GM12878 (cell line): ENCODE measurements around the gene TKTL1. TPM values are rescaled to one million over a fixed set of nuclear protein-coding genes. Genes with fewer than 3 reads are reported as not detected.

Experiments
- CBX3 ChIP-seq: fragments of 200-600 bp; sonication (generic); IDR thresholded peaks from 2 replicates; pipeline ENCODE4 v1.6.1; 2016; ENCODE audit warnings: low read depth, borderline replicate concordance
- EP300 ChIP-seq, 2 experiments: fragments of 150-350 bp in 1 of 2; IDR thresholded peaks; 2 replicates each; pipeline ENCODE4 v1.6.1; 2011 to 2012; ENCODE audit warnings: low read depth in 2 of 2, low read length in 2 of 2, borderline replicate concordance in 1 of 2, improper control_type of control experiment in 1 of 2, inconsistent platforms in 1 of 2; ENCODE audit not compliant: control insufficient read depth in 1 of 2
- GABPA ChIP-seq: IDR thresholded peaks from 2 replicates; pipeline ENCODE4 v1.6.1; 2014; ENCODE audit warnings: antibody characterized with exemption, low read depth, mild to moderate bottlenecking, inconsistent platforms
- IKZF2 ChIP-seq, 2 experiments: fragments of 450-650 bp; IDR thresholded peaks; 2 replicates each; pipeline ENCODE4 v1.6.1; 2017; ENCODE audit warnings: mild to moderate bottlenecking in 2 of 2, moderate library complexity in 2 of 2
- KAT2A ChIP-seq: conservative IDR thresholded peaks from 2 replicates; pipeline ENCODE4 v1.6.1; 2011; ENCODE audit warnings: low read depth, low read length; ENCODE audit not compliant: control insufficient read depth
- POLR2A ChIP-seq: IDR thresholded peaks from 2 replicates; pipeline ENCODE4 v1.6.1; 2011; ENCODE audit warnings: low read depth, mild to moderate bottlenecking, low read length
- POLR2AphosphoS2 ChIP-seq: IDR thresholded peaks from 2 replicates; pipeline ENCODE4 v1.6.1; 2011; ENCODE audit warnings: low read depth, mild to moderate bottlenecking, low read length, improper control_type of control experiment, moderate library complexity
- POU2F2 ChIP-seq: IDR thresholded peaks from 3 replicates; pipeline ENCODE4 v1.6.1; 2011; ENCODE audit warnings: low read depth, mild to moderate bottlenecking, low read length, borderline replicate concordance
- RAD51 ChIP-seq: fragments of 450-650 bp; IDR thresholded peaks from 2 replicates; pipeline ENCODE4 v1.6.1; 2016; ENCODE audit warnings: moderate library complexity, mild to moderate bottlenecking, inconsistent platforms
- RCOR1 ChIP-seq: conservative IDR thresholded peaks from 2 replicates; pipeline ENCODE4 v1.6.1; 2012; ENCODE audit warnings: low read depth, low read length, improper control_type of control experiment
- SMAD1 ChIP-seq: fragments of 450-650 bp; IDR thresholded peaks from 2 replicates; pipeline ENCODE4 v1.6.1; 2018; ENCODE audit warnings: mild to moderate bottlenecking, low read depth; ENCODE audit not compliant: partially characterized antibody
- SREBF1 ChIP-seq: IDR thresholded peaks from 2 replicates; pipeline ENCODE4 v1.6.1; 2012; ENCODE audit warnings: mild to moderate bottlenecking, low read length
- polyA plus RNA-seq, 11 experiments: library from polyadenylated mRNA; depleted of rRNA in 4 of 11; unstranded in 6 of 11; stranded (reverse) in 5 of 11; fragments of >200 nt; fragmentation: Nextera tagmentation in 4 of 11; fragmentation: Illumina TruSeq in 1 of 11; extraction: Ambion mirVana in 4 of 11; extraction: Trizol in 1 of 11; gene quantifications; 1 replicate in 1 of 11; 2 replicates in 10 of 11; pipeline versions ENCODE4 v1.2.1 to v1.2.3, GENCODE V29; 2011 to 2016; ENCODE audit warnings: inconsistent platforms in 2 of 11, missing spikeins in 2 of 11, low read depth in 1 of 11
- total RNA-seq, 4 experiments: library from RNA; depleted of rRNA in 3 of 4; stranded (reverse); fragments of >200 nt in 3 of 4; fragmentation: Illumina TruSeq in 1 of 4; extraction: Trizol in 1 of 4; gene quantifications; 2 replicates each; pipeline versions ENCODE4 v1.2.1 to v1.2.3, GENCODE V29; 2013 to 2021
- TF ChIP-seq, protein P1 (sequence below): fragments of 450-650 bp; IDR thresholded peaks from 2 replicates; pipeline ENCODE4 v1.6.1; 2017; ENCODE audit warnings: mild to moderate bottlenecking, moderate library complexity
- TF ChIP-seq, protein P2 (sequence below): IDR thresholded peaks from 2 replicates; pipeline ENCODE4 v1.6.1; 2012; ENCODE audit warnings: low read depth, low read length, improper control_type of control experiment
- TF ChIP-seq, protein P3 (sequence below): fragments of 450-650 bp; formaldehyde crosslinking; IDR thresholded peaks from 2 replicates; pipeline ENCODE4 v1.5.0; 2022; ENCODE audit warnings: mild to moderate bottlenecking, missing genetic modification characterization
- TF ChIP-seq, protein P4 (sequence below): IDR thresholded peaks from 2 replicates; pipeline ENCODE4 v1.6.1; 2012; ENCODE audit warnings: low read depth, low read length, improper control_type of control experiment

Gene TKTL1
- total and polyA plus RNA-seq, 10 of the 15 experiments (the other 5 are each of a cell fraction or from before 2014, with no cell fraction given): 0.01 to 0.07 TPM; not detected in 8

DNA sequence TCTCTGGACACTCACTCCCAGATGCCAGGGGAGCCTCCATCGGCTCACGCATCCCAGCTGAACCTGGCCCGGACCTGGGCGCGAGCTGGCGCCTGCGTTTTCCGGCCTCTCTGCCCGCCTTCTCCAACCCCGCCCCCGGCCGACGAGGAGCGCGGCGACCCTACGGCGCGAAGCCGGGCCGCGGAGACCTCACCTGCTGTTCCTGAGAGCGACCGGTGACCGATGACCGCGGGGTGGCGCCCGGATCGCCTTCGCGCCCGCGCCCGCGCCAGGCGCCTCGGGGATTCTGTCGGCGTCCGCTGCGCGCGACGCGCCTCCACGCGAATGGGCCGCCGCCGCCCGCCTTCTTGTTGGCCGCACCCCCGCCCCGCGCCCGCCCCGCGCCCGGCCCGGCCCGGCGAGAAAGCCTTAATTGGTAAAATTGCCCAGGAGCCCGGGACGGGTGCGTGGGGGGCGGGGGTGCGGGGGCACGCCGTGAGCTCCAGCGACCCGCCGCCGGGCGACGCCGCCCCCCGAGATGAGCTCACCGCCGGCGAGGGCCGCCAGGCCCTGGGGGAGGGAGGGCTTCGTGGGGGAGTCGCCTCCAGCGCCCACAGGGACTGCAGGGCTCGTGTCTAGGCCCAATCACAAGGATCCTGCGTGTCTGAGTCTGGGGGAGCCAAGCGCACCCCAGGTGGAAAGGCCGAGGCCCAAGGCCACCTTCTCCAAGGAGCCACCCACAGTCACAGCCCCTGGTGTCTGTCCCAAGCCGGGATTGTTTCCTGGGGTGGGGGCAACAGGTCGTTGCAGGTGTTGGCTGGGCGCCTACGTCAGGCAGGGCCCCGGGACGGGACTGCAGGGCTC, 78.9 kb downstream of the TKTL1 start, which contains the start of gene FLNA (continued):
- TF ChIP-seq POLR2AphosphoS2 (no peak), CBX3 (no peak), RCOR1 (no peak), EP300 (IDR thresholded peaks at IDR 0.05; ENCODE audit: borderline replicate concordance in 1 of 2, control insufficient read depth in 1 of 2, low read depth in 2 of 2, low read length in 2 of 2) (no peak), GABPA (no peak), IKZF2 (IDR thresholded peaks at IDR 0.05) (no peak), POU2F2 (no peak), SREBF1 (no peak), RAD51 (no peak), KAT2A (no peak), POLR2A (no peak), SMAD1 (no peak)
- TF ChIP-seq, protein P1, sequence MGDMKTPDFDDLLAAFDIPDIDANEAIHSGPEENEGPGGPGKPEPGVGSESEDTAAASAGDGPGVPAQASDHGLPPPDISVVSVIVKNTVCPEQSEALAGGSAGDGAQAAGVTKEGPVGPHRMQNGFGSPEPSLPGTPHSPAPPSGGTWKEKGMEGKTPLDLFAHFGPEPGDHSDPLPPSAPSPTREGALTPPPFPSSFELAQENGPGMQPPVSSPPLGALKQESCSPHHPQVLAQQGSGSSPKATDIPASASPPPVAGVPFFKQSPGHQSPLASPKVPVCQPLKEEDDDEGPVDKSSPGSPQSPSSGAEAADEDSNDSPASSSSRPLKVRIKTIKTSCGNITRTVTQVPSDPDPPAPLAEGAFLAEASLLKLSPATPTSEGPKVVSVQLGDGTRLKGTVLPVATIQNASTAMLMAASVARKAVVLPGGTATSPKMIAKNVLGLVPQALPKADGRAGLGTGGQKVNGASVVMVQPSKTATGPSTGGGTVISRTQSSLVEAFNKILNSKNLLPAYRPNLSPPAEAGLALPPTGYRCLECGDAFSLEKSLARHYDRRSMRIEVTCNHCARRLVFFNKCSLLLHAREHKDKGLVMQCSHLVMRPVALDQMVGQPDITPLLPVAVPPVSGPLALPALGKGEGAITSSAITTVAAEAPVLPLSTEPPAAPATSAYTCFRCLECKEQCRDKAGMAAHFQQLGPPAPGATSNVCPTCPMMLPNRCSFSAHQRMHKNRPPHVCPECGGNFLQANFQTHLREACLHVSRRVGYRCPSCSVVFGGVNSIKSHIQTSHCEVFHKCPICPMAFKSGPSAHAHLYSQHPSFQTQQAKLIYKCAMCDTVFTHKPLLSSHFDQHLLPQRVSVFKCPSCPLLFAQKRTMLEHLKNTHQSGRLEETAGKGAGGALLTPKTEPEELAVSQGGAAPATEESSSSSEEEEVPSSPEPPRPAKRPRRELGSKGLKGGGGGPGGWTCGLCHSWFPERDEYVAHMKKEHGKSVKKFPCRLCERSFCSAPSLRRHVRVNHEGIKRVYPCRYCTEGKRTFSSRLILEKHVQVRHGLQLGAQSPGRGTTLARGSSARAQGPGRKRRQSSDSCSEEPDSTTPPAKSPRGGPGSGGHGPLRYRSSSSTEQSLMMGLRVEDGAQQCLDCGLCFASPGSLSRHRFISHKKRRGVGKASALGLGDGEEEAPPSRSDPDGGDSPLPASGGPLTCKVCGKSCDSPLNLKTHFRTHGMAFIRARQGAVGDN: peak; percentile 36; the same call in 1 of the 2 replicates
- TF ChIP-seq, protein P2, sequence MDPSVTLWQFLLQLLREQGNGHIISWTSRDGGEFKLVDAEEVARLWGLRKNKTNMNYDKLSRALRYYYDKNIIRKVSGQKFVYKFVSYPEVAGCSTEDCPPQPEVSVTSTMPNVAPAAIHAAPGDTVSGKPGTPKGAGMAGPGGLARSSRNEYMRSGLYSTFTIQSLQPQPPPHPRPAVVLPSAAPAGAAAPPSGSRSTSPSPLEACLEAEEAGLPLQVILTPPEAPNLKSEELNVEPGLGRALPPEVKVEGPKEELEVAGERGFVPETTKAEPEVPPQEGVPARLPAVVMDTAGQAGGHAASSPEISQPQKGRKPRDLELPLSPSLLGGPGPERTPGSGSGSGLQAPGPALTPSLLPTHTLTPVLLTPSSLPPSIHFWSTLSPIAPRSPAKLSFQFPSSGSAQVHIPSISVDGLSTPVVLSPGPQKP: no peak
- TF ChIP-seq, protein P3, sequence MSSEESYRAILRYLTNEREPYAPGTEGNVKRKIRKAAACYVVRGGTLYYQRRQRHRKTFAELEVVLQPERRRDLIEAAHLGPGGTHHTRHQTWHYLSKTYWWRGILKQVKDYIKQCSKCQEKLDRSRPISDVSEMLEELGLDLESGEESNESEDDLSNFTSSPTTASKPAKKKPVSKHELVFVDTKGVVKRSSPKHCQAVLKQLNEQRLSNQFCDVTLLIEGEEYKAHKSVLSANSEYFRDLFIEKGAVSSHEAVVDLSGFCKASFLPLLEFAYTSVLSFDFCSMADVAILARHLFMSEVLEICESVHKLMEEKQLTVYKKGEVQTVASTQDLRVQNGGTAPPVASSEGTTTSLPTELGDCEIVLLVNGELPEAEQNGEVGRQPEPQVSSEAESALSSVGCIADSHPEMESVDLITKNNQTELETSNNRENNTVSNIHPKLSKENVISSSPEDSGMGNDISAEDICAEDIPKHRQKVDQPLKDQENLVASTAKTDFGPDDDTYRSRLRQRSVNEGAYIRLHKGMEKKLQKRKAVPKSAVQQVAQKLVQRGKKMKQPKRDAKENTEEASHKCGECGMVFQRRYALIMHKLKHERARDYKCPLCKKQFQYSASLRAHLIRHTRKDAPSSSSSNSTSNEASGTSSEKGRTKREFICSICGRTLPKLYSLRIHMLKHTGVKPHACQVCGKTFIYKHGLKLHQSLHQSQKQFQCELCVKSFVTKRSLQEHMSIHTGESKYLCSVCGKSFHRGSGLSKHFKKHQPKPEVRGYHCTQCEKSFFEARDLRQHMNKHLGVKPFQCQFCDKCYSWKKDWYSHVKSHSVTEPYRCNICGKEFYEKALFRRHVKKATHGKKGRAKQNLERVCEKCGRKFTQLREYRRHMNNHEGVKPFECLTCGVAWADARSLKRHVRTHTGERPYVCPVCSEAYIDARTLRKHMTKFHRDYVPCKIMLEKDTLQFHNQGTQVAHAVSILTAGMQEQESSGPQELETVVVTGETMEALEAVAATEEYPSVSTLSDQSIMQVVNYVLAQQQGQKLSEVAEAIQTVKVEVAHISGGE: no peak
- TF ChIP-seq, protein P4, sequence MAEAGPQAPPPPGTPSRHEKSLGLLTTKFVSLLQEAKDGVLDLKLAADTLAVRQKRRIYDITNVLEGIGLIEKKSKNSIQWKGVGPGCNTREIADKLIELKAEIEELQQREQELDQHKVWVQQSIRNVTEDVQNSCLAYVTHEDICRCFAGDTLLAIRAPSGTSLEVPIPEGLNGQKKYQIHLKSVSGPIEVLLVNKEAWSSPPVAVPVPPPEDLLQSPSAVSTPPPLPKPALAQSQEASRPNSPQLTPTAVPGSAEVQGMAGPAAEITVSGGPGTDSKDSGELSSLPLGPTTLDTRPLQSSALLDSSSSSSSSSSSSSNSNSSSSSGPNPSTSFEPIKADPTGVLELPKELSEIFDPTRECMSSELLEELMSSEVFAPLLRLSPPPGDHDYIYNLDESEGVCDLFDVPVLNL: no peak
